Activated naive CD4-positive, alpha-beta T cell treated with anti-CD3 and anti-CD28 coated beads, Interleukin-2, amount 10 ng/mL, durations not matched to agents 5 hours and 36 hours (primary cell): ENCODE results near the gene CENPX. TPM values are rescaled to one million over a fixed set of nuclear protein-coding genes. Genes with fewer than 3 reads are reported as not detected.

Experiments
- total RNA-seq, 2 experiments: library from RNA; stranded (reverse); gene quantifications; one replicate each; pipeline ENCODE4 v1.2.3, GENCODE V29; 2021

The CENPX gene
- 10 to 100 TPM; 49.8 to 49.9 TPM for total RNA-seq

DNA sequence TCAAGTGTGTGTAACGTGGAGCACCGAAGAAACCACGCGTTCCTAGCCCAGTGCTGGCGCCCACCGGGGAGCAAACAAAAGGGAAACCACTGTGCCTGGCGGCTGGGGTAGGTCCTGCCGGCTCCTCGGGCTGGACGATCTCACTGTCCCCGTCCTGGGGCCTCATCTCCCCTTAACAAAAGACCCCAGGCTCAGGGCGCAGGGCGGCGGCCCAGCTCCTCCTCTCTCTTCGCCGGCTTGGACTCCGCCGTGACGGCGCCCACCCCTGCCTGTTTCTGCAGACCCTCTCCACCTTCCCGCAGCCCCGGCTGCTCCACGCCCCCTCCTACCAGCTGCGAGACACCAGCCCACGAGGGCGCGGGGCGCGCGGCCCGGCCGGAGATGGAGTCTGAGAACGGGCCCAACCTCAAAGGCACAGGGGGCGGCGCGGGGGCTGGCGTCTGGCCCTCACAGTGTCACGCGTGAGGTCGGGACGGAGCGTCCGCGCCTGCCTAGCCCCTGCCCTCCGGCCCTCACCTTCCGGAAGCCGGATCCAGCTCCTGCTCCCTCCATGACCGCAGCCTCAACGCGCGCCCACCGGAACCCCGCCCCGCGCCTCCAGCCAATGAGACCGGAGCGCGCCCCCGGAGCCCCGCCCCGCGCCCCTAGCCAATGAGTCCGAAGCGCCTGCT is at the start of gene CENPX:
CENPX (minus strand) TSS at position 569 of the 671 bp plus-strand sequence; CDS start at position 552, 17 bp downstream.

DNA sequence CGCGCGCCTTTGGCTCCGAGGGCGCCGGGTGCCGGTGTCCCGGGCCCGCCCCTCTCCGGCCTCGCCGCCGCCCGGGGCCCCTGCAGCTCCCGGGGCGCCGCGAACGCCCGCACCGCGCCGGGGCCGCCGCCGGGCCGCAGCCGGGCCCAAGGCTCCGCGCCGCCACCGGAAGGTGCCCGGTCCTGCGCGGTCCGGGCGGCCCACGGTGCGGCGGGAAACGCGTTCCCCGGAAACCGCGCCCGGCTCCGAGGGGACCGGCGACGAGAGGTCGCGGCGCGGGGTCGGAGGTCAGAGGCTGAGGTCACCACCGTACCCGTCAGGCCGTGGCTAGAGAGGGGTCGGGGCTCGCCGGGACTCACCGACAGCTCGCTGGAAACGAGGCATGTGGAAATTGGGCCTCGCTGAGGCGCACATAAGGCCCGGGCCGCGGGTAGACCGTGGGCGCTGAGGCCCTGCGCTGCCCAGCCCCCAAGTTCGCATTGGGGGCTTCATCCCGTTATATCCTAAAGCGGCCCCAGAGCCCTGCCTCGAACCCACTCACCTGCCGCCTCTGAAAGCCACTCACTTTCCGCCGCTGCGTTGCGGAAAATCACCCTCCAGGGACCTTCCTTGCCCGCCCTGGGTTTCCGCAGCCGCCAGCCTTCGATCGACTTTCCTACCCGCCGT is 43.1 kb upstream of the CENPX start, which contains the start of gene DUS1L:
DUS1L (minus strand) TSS at position 167 of the 666 bp plus-strand sequence. CDS start 745 bp downstream, outside the sequence.

DNA sequence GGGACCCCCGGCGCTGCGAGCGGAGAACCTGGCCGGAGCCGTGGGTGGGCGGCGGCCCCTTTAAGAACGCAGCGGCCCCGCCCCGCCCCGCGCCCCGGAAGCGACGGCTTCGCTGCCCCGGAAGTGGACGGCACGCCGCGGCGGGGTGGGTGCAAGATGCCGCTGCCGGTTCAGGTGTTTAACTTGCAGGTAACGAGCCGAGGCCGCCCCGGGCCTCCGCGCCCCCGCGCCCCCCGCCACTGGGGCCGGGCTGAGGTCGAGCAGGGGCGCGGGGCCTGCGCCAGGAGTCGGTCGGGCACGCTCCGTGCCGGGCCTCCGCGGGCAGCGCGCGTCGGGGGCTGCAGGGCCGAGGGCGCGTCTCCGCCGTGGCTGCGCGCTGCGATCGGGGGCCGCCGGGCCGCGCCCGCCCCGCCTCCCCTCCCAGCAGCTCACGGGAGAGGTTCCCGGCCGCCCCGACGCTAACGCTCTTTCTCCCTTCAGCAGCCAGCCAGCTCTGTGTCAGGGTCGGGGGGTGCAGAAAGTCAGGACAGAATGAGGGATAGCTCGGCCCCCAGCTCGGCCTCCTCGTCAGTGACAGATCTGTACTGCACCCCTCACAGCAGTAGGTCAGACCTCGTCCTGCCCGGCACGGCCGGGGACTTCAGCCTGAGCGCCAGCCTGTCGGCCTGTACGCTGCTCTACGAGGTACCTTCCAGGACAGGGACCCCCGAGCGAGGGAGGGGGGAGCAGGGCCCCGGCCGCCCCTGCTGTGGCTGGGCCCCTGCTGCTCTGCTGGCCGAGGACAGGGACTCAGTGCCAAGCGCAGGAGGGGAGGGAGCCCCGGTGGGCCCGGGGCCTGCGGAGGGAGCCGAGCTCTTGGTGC is 29.3 kb upstream of the CENPX start, which contains the start of the genes GPS1 and RFNG:
GPS1 (plus strand) TSS at position 123 of the 862 bp plus-strand sequence; CDS start at position 157, 34 bp downstream.
RFNG (minus strand) TSS at position 36 of the 862 bp plus-strand sequence. CDS start 45 bp downstream, outside the sequence.

DNA sequence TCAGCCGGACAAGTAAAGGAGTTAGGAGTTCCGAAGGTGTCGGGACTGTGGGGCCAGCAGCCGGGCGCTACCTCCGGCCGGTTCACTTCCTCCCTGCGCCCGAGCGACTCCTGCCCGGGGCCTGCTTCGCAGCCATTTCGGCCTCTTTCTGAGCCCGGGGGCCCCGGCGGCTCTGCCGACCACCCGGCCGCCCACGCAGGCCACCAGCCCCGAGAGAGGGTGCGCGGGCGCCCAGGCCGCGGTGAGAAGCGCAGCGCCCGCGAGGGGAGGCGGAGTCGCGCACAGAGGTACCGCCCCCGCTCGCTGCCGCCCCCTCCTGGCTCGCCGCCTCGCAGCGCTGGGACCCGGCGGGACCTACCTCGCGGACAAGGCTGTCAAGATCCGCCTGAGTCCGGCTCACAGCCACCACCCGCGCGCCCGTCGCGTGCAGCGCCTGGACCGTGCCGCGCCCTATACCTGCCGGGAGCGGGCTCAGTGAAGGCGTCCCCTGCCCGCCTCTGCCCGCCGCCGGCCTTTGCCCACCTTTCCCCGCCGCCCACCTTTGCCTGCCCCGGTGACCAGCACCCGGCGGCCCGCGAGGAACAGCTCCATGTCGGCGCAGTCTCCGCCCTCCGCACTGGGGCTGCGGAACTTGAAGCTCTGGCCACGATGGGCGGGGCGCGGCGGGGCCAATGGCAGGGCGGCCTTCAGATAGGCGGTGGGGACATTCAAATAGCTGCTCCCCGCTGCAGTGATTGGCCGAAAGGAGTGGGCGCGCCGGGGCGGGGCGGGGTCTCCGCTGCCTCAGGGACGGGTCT is 14.6 kb upstream of the CENPX start, which contains the start of gene DCXR:
DCXR (minus strand) TSS at position 606 of the 797 bp plus-strand sequence; CDS start at position 591, 15 bp downstream.

DNA sequence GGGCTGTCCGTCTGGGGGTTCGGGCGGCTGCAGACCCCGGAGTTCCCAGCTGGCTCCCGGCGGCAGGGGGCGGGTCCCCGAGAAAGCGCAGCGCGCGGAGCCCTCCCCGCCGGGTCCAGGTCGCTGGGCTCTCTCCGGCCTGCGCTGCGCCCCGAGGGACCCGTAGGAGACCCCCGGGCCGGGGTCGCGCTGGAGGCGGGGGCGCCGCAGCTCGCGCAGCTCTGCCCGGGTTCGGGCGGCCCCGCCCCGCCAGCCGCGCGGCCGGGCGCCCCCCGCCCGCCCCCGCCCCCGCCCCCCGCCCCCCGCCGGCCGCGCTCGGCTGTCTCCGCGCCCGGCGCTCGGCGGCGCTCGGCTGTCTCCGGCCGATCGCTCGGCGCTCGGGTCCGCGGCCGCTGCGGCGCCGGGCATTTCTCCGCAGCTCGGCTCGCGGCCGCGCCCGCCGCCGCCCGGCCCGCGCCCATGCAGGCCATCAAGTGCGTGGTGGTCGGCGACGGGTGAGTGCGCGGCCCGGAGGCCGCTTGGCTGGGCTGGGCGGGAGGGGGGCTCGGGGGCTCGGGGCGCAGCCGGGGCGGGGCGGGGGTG is 8.7 kb upstream of the CENPX start, which contains the start of gene RAC3:
RAC3 (plus strand) TSS at position 376 of the 582 bp plus-strand sequence; CDS start at position 460, 84 bp downstream.

DNA sequence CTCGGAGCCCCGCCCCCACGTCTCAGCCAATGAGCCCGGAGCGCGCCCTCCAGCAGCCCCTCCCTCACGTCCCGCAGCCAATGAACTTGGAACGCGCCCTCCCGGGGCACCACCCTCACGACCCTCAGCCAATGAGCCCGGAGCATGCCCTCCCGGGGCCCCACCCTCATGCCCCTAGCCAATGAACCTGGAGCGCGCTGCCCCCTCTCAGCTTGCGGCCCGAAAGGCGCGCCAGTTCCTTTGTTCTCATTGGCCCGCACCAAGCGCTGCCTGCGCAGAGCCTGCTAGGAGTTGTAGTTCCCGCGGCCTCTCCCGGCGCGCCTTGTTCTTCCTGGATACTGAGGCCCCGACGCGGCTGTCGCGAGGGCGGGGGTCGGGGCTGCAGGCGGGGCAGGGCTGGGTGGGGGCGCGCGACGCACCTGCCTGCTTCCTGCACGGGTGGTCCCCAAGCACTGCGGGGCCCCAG is 336 bp upstream of the CENPX start, which contains the start of gene LRRC45:
LRRC45 (plus strand) TSS at position 325 of the 466 bp plus-strand sequence. CDS start 339 bp downstream, outside the sequence.

DNA sequence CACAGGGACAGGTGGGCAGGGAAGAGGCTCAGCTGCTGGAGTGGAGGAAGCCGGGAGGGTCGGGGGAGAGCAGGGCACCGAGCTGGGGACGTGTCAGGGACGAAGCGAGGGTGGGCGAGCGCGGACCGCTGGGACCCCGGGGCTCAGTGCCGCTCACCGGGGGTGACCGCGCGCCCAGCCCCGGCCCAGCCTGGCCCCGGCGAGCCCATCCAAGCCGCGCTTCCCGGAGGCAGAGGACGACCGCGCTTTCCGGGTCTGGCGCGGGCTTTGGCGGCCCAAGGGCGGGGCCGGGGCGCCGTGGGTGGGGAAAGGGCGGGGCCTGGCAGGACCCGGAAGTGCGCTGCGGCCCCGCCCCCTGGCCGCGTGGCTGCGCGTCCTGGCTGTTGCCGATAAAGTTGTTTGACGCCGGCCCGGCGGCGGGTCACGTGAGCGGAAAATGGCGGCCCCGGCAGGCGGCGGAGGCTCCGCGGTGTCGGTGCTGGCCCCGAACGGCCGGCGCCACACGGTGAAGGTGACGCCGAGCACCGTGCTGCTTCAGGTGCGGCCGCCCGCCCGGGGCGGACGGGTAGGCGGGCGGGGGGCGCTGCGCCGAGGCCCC is 45.4 kb downstream of the CENPX start, which contains the start of gene ASPSCR1:
ASPSCR1 (plus strand) TSS at position 419 of the 598 bp plus-strand sequence; CDS start at position 437, 18 bp downstream.

Other genes starting within 250 kb of the CENPX start
- not detected for gene GCGR, start 218.7 kb downstream of the CENPX start, total RNA-seq
- gene MCRIP1, start 189.6 kb downstream of the CENPX start, total RNA-seq = 10 to 100 TPM; 51.6 to 53.9 TPM
- gene PPP1R27, start 187.8 kb downstream of the CENPX start, total RNA-seq = not detected
- 100 to 1,000 TPM; 471 to 474 TPM for gene P4HB, start 162.3 kb downstream of the CENPX start, total RNA-seq
- gene ARHGDIA, start 151.5 kb downstream of the CENPX start, total RNA-seq = 100 to 1,000 TPM; 575 to 590 TPM
- 100 to 1,000 TPM; 145 to 147 TPM for gene ALYREF, start 131.3 kb downstream of the CENPX start, total RNA-seq
- 10 to 100 TPM; 67.2 to 75.1 TPM for gene ANAPC11, start 131.2 kb downstream of the CENPX start, total RNA-seq
- under 1 TPM; 0.10 to 0.20 TPM for gene NPB, start 120.6 kb downstream of the CENPX start, total RNA-seq
- 10 to 100 TPM; 43.8 to 49.5 TPM for gene PCYT2, start 111.5 kb downstream of the CENPX start, total RNA-seq
- 10 to 100 TPM; 51.5 to 52.8 TPM for gene SIRT7, start 104.7 kb downstream of the CENPX start, total RNA-seq
- 10 to 100 TPM; 22.6 to 23.9 TPM for gene MAFG, start 95.1 kb downstream of the CENPX start, total RNA-seq
- 10 to 100 TPM; 23.3 to 26.1 TPM for gene PYCR1, start 85.6 kb downstream of the CENPX start, total RNA-seq
- gene MYADML2, start 75.6 kb downstream of the CENPX start, total RNA-seq = not detected
- gene NOTUM, start 61.7 kb downstream of the CENPX start, total RNA-seq = under 1 TPM; 0.30 to 0.34 TPM
- gene ASPSCR1, start 45.2 kb downstream of the CENPX start, total RNA-seq = 10 to 100 TPM; 37.4 to 39.5 TPM
- 10 to 100 TPM; 29.8 to 33.7 TPM for gene LRRC45, start 427 bp upstream of the CENPX start, total RNA-seq
- 1 to 10 TPM; 6.0 to 6.2 TPM for gene RAC3, start 8.8 kb upstream of the CENPX start, total RNA-seq
- gene DCXR, start 14.8 kb upstream of the CENPX start, total RNA-seq = 100 to 1,000 TPM in 1 of 2 experiments, 10 to 100 TPM in 1; 98.5 to 103 TPM
- 10 to 100 TPM; 25.1 to 26.8 TPM for gene RFNG, start 28.9 kb upstream of the CENPX start, total RNA-seq
- gene GPS1, start 29.0 kb upstream of the CENPX start, total RNA-seq = 10 to 100 TPM; 66.6 to 67.5 TPM
- gene DUS1L, start 42.9 kb upstream of the CENPX start, total RNA-seq = 100 to 1,000 TPM; 110 to 111 TPM
- 100 to 1,000 TPM; 153 to 162 TPM for gene FASN, start 75.4 kb upstream of the CENPX start, total RNA-seq
- 10 to 100 TPM; 67.7 to 72.9 TPM for gene CCDC57, start 190.0 kb upstream of the CENPX start, total RNA-seq
- gene SLC16A3, start 206.2 kb upstream of the CENPX start, total RNA-seq = 100 to 1,000 TPM; 156 to 157 TPM